SW 1271 (cell line): ENCODE results near the gene ZAP70.
"Not testable (repeated sequence)": the region's sequence is repeated elsewhere in the genome, so short reads cannot be mapped to it uniquely, and the experiment has no call there.

Source experiments
- DNase-seq, 2 experiments: peaks; one replicate each; lab custom pipeline; 2025; lab: John Stamatoyannopoulos, UW

The ZAP70 gene

DNA sequence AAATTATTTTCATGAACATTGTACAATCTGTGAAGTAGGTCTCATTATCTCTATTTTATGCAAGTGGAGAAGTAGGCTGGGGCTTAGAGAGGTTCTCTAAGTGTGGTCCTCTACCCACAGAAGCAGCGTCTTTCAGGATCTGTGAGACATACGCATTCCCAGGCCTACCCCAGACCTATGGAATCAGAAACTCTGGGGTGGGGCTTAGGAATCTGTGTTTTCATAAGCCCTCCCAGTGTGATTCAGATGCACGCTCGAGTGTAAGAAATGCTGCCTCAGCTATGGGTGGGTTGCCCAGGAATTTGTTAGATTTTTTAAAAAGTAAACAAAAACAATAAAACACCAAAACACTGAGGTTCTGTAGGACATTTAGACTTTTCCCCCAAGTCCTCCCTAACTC, 14.8 kb upstream of the ZAP70 start:
- no peak for DNase-seq

DNA sequence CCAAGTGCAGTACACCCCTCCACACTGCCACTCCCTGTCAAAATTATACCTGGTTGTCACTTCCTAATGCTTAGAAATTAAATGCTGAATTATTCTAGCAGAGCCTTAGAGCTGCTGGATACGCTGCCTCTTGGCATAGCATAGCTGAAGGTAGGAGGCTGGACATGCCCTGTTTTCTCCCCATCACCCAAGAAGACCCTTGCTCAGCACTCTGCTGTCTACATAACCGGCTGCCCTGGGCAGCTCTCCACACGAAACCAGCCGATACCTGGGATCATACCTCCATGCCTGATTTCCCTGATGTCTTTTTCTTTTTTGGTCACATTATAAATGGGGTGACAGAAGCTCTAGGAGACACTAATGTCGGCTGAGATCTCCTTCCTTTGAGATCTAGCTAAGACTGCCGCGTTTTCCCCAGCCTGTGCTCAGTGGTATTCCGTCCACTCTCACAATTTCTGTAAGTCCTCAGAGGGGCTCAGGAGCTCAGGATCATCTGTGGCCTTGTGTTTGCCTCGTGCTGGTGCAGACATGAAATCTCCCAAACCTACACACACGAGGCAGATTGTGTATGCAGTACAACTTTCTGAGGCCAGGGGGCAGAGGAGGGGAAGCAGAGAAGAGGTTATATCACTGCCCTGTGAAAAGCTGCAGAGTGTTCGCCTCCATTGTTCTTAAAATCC, 13.5 kb upstream of the ZAP70 start:
- DNase-seq, result peak; percentile 6 to 54

DNA sequence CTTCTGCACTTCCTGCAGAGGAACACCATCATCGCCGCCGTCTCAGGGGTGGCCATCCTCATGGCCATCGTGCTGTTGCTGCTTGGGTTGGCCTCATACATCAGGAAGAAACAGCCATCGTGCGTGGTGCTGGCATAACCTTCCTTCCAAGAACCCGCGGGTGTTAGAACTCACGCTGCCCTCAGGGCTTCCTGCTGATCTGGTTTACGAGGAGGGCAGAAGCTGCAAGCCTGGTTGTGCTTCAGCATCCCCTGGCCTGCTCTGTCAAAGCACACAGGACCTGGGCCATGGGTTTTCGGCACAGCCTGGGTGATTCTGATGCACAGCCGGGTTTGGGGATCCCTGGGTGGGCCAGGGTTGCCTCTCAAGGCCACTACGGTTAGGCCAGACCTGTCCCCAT, 12.2 kb upstream of the ZAP70 start:
- DNase-seq, result no peak

DNA sequence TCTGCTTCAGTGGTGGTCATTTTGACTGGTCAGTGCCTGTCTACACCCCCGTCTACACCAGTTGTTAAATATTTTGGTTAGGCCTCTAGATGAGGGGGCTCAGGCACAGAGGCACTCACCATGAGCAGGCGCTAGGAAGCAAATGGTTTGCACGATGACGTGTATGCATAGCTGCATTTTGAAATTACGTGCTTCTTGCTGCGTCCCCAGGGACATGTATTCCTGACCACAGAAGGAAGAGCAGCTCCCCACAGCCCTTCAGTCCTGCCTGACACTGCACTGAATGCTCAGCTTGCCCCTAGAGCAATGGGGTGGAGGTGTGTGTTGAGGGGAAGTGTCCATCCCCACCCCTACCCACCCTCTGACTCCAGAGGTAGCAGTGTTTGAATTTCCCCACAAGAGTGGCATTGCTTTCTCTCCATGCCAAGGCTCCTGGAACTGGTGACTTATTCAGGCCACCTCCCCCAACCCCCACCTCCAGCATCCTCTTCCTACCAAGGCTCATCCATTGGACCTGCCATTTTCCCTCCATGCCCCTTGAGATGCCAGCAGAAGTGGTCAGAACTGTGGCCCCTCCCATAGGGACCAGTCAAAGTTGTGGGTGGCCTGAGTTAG, 11.4 kb upstream of the ZAP70 start:
- no peak for DNase-seq

DNA sequence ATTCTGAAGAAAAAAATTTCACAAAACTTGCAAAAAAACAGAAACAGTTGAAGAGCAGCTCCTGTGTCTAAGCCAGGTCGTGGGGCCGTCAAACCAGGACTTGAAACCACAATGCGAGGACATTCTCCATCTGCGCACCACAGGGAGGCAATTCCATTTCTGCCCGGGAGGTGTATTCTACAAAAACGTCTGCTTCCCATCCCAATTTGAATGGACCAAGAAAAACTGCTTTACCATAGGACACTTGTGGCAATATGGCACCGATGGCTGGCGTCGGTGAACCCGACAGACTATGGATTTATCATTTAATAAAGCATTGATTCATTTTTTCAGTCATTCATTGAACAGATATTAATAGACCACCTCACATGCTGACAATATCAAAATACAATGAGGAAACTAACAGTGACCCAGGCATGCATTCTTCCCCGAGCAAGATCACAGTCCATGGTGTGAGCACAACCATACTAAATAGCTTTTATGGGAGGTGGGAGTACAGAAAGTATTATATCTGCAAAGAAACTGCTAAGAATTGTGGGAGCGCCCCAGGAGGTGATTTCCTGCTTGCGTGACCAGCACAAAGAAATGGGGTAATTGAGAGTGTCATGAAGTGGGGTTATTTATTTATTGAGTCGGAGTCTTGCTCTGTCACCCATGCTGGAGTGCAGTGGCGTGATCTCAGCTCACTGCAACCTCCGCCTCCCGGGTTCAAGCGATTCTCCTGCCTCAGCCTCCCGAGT, 10.5 kb upstream of the ZAP70 start:
- DNase-seq, result no peak

DNA sequence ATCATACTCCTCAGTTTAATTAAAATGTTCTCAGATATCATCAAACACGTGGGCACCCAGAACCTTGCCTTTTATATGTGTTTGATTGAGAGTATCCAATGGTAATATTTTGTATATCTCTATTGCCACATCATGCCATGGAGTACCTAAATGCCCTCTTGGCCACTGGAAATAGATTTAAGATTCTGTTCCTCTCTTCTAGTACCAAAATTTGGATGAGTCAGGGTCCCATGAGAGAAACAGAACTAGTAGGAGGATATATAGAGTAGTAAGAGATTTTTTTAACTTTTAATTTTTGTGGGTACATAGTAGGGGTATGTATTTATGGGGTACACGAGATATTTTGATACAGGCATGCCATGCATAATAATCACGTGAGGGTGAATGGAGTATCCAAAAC, 9.6 kb upstream of the ZAP70 start:
- DNase-seq, result no peak

DNA sequence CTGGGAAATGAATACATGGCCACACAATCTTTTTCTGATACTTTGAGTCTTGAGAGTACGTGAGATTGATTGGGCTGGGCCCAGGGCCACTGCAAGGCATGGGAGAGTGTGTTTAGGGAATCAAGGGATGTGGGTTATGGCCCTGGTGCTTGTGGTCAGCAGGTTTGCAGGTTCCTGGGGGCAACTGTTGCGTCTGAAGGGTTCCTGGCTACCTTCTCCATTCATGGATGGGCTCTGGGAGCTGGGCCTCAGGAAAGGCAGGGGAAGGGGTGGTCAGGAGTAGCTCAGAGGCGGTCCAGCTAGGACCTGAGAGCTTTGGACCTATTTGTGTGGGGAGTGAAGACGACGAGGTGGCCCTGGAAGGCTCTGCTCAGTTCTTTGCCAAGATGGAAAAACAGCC, 8.4 kb upstream of the ZAP70 start:
- no peak for DNase-seq

DNA sequence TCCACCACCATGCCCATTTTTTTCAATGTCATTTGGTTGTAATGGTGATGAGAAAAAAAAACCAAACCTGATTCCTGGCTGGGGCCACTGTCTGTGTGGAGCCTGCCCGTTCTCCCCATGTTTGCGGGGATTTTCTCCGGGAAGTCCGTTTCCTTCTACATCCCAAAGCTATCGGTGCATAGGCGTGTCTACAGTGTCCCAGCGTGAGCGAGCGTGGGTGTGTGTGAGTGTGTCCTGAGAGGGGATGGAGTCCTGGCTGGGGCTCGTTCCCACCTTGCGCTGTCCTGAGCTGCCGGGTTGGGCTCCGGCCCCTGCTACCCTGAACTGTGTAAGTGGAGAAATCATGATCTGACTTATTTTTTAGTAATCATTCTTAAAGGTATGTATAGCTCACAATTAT, 7.3 kb upstream of the ZAP70 start:
- no peak for DNase-seq

DNA sequence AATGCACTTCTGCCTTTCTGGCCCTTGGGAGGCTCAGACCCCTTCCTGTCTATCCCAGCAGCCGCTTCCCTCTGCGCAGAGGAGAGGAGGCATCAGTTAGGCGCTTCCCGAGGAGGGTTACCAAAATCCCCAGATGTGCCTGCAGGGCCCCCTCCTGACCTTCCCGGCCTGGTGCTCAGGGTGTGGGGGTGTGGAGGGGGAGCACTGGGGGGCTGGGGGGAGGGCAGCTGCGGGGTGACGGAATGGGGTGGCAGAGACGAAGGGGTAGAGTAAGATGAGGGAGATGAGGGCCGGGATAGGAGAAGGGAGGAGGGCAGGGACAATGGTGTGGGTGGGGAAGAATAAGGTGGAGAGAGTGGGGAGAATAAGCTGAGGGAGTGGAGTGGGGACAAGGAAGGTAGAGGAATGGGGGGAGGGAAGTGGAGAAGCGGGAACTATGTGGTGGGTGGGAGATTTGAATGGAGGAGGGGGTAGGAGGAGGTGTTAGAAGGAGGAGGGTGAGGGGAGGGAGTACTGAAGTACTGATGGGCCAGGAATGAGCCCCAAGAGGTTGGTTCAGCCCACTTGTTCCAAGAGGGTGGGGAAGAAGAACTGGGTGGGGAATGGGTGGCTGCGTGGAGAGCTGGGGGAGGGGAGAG, 6.5 kb upstream of the ZAP70 start:
- no peak for DNase-seq

DNA sequence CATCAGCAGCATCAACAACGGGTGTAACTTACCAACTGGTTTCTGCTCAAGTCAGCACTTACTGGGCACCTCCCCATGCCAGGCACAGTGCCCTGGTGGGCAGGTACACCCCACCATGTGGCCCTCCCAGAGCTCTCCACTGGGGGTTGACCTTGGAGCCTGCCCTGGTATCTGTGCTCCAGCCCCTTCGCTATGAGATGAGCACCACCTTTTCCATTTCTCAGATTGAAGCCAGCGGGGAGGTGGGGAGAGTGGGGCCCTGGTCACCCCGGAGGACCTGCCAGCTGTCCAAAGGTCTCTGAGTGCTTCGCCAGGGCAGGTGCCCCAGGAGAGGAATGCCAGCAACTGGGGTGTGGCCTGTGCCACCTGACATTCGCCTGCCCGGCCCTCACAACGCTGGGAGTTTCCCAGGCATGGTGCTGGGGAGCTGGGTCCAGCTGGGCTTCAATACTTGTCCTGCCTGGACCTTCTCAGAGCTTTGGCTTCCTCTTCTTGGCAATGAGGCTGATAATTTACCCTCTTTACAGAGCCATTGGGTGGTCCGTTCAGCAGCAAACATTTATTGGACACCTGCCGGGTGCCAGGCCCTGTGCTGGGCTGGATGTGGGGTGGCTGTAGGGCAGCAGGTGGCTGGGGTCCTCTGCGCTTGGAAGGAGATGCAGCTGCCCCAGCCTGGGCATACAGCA, 5.9 kb upstream of the ZAP70 start:
- DNase-seq, result no peak

DNA sequence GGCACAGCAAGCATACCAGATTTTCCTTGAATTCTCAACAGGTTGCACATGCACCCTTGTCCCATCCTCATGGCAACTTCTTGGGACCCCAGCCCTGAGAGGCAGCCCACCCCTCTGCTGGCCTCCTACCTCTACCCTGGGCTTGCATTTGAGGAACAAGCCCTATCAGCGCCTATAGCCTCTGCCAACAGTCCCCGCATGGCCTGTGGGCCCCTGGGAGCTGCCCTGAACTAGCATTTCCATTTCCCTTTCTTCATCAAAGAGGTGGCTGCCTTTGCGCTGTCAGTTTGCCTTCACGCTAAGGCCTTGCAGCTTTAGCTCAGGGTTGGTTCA, 5.4 kb upstream of the ZAP70 start:
- DNase-seq, result no peak

DNA sequence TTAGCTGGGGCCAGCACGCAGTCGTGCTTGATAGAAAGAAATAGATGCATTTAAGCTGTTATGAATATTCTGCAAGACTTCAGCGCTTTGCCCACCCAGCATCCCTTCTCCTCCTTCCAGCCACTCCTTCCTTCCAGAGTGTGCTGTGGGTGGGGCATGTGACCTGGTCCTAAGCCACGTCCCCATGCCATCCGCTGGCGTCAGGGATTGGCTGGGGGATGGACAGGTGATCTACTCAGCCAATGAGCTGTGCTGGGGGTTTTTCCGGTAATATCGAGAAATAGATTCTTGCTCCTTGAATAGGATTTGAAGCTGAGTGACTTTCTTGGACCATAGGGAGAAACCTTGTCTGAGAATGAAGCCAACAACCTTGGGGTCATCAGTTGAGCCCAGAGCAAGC, 4.8 kb upstream of the ZAP70 start:
- no peak for DNase-seq

DNA sequence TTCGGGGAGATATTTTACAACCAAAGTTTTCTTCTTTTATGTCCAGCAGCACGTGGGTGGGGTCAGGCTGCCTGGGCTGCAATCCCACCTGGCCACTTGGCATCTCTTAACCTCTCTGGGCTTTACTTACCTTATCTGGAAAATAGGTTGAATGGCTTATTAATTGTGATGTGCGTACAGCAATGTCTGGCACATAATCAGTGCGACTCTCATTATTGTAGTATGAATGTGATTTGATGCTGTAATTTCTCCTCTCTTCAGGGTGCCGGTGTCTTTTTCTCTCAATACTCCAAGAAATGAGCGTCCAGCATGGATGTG, 2.0 kb upstream of the ZAP70 start:
- DNase-seq, result no peak

DNA sequence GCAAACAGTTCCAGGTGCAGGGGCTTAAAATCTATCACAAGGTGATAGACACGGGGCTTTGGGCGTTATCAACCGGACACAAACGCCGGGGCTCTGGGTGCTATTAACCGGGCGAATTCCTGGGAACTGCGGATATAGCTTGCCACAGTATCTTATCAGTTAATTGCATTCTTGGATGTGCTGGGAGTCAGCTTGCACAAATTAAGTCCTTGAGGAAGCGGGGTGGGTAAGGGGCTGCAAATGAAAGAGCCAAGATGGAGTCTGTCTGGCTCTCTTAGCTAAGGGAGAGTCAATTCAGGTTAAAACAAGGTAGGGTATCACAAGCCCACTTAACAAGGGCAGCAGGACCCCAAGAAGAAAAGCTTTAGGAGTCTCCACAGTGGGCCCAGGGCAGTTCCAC, 1.2 kb upstream of the ZAP70 start:
- not testable (repeated sequence) for DNase-seq

DNA sequence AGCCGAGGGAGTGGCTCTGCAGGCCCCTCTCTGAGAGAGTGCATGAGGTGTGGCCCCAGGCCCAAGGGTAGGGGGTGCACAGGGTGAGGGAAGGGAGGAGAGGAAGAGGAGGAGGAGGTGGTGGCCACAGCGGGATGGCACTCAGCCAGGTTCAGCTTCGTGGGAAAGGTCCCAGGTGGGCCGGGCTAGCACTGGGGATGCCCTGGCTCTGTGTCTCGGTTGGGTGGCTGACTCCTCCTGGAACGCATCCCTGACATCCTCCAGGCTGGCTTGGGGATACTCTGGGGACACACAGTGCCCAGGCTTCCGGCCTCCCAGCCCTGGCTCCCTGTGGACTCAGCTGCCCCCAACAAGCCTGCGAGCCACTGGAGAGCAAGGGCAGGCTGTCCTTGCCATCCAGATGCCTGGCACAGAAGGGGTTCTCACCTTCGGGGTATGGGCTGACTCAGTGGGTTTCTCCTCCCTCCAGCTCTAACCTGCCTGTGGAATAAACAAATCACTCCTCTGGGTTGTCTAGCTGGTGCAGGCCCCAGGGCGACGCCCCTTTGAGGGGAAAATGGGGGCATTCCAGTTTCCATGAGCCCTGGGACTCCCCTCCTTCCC, 582 bp upstream of the ZAP70 start:
- no peak for DNase-seq

DNA sequence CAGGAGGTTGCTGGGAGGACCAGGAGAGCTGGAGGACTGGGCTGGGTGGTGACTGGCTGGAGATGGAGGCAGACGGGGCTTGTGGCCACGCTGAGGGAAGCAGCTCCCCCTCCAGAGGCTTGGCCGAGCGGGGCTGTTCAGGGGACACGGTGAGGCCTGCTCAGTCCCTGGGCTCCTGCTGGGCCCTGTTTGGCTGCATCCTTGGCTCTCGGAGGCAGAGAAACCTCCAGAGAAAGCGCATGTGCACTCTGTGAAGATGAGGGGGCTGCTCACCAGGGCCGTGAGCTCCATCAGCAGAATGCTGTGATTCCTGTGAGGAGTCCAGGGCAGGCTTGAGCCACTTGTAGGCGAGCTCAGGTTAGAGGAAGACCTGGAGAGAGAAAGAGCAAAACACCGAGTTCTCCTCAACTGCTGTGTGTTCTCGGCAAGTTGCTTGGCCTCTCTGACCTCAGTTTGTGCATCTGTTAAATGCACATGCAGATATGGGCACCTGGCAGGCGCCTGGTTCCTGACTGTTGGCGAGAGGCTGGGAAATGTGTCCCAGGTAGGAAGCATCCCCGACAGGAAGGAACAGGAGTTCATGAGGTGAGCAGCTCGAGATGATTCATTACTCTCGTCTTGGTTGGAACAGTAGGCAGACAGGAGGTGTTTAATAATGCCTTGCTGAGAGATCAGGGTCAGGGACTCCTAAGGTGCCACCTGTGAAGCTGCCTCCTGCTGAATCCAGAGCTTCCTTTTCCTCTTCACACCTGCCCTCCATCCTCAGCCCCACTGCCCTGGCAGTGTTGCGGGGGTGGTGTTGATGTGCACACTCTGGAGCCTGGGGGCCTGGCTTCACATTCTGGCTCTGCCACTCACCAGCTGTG, 941 bp downstream of the ZAP70 start:
- DNase-seq, result no peak

DNA sequence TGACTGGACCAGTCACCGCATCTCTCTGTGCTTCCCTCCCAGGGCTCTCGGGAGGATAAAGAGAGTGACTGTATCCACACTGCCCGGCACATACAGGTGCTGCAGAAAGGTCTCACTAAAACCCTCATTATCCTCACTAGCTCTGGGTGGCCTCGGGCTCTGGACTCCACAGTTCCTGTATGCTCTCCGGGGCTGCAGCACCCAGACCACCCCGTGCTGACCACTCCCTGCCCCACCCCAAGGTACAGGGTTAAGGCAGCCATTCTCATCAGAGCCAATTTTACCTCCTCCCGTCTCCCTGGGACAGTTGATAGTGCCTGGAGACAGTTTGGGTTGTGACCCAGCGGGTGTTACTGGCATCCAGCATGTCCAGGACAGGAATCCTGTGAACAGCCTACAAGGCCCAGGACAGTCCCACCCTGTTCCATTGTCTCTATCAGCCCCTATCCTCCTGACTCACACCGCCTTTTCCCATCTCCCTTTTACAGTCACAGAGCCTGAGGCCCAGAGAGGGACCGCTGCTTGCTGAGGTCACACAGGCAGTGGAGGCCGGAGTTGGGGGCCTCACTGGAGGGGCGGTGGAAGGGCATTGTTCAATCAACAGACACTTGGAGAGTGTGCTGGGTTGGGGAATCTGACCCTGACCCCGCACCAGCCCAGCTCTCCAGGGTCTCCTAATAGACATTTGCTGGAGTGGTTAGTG, 1.7 kb downstream of the ZAP70 start:
- no peak for DNase-seq

DNA sequence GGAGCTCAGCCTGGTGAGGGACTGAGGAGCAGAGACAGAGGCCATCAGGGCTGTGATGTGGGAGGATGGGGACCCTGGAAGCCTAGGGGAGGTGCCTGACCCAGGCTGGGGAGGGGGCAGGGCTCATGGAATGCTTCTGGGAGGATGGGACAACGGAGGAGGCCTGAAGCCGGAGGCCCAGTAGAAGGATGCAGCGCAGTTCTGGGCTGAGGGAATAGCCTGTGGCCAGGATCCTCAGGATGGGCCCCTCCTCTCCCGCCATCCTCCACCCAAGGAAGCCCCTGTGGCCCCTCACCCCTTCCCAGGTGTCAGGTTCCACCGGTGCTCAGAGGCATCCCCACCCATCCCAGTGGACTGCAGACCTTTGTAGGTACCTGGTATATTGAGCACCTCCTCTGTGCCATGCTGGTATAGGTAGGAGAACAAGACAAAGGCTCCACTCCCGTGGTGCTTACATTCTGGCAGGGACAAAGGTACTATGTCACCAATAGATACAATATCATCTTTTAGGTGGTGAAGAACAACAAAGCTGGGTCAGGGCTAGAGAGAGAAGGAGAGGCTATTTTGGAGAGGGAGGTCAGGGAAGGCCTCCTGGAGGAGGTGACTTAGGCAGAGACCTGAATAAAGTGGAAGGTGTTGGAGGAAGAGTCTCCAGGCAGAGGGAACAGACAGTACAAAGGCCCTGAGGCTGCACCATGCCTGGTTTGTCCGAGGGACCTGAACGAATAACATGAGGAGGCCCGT, 2.7 kb downstream of the ZAP70 start:
- no peak for DNase-seq

DNA sequence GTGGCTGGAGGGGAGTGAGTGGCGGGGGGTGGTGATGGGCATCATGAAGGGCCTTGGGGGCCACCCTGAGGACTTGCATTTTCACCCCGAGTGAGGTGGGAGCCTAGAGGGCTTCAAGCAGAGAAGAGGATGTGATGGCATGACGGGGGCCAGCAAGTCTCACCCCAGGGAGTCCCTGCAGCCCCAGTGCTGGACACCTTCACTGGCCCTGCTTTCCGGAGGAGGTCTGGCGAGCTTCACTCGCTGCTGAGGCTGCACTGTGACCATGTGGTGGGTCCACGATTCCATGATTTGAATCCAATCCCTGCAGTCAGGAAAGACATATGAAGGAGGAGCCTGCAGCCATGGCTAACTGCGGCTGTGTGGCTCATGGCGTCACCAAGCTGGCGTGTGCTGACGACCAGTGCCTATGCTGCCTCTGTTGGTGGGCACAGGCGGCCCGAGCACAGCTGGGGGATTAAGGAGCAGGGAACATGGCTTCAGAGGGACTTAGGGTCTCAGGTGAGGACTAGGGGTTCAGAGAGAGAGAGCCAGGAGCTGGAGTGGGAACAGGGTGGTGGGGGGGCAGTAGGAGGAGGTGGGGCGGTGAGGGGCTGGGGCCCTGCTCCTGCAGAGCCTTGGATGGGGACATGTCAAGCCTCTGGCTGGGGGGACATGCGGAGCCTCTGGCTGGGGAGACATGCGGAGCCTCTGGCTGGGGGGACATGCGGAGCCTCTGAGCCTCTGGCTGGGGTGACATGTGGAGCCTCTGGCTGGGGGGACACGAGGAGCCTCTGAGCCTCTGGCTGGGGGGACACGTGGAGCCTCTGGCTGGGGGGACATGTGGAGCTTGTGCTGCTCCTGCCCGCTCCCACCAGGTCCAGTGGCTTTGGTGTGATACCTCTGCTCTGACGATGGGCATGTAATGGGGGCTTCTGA, 3.6 kb downstream of the ZAP70 start:
- no peak for DNase-seq
